GM21825 (cell line): ENCODE results near the gene POFUT2.

Source experiments
- ATAC-seq: cut with Tn5 transposase; IDR thresholded peaks from one replicate; pipeline ENCODE4 v1.9.1; 2021; ENCODE audit warnings: mild to moderate bottlenecking, moderate library complexity; ENCODE audit not compliant: unreplicated experiment

The POFUT2 gene, protein sequence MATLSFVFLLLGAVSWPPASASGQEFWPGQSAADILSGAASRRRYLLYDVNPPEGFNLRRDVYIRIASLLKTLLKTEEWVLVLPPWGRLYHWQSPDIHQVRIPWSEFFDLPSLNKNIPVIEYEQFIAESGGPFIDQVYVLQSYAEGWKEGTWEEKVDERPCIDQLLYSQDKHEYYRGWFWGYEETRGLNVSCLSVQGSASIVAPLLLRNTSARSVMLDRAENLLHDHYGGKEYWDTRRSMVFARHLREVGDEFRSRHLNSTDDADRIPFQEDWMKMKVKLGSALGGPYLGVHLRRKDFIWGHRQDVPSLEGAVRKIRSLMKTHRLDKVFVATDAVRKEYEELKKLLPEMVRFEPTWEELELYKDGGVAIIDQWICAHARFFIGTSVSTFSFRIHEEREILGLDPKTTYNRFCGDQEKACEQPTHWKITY

DNA sequence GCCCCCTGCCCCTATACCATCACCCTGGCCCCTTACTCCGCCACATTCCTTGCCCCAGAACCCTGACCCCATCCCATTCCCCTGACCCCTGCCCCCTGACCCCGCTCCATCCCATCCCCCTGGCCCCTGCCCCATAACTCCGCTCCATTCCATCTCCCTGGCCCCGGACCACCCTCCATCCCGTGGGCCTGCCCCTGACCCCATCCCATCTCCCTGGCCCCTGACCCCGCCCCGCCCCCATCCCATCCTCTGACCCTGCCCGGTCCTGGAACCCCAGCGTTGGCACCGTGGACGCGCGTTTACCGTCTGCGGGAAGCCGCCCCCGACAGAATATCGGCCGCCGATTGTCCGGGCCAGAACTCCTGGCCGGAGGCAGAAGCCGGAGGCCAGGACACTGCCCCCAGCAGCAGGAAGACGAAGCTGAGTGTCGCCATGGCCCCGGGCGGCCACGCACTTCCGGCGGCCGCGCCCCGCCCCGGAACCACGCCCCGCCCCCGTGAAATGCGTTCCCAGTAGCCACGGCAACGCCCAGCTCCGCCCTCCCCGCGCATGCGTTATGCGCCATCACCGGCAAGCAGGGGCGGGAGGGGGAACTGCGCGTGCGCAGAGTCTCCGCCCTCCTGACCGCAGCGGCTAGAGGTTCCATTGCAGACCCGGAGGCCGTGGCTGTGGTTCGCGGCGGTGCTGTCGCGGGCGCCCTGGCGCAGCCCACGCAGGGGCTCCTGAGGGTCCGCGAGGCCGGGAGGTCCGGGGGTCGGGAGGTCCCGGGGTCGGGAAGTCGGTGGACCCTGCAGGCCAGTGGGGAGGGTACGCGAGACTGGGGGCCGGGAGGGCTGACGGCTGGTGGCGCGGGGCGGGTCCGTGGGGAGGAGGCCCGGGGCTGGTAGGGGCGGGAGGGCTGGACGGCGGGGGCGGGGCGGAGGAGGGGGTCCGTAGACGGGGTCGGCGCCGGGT is at the start of gene POFUT2:
POFUT2 (minus strand) TSS at position 458 of the 954 bp plus-strand sequence; CDS start at position 434, 24 bp downstream.
- peak; percentile 71 for ATAC-seq

DNA sequence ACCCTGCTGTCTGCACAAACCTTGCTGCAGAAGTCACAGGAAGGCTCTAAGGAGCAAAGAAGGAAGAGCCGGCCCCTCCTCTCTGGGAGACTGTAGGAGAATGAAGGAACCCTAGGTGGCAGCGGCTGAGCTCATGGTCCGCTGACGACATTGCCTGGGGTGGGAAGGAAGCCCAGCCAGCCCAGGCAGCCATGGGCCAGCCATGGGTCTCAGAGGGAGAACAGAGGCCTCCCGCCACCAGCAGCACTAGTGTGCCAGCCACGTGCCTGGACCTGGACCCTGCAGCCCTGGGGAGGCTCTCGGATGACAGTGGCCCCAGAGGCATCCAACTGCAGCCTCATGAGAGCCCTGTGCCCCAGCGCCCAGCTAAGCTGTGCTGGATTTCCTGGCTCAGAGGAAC is 49.2 kb upstream of the POFUT2 start:
- ATAC-seq = no peak

- ATAC-seq = no peak
Measured at GRCh38 chr21:45336535-45336810, 48.8 kb upstream of the POFUT2 start.

DNA sequence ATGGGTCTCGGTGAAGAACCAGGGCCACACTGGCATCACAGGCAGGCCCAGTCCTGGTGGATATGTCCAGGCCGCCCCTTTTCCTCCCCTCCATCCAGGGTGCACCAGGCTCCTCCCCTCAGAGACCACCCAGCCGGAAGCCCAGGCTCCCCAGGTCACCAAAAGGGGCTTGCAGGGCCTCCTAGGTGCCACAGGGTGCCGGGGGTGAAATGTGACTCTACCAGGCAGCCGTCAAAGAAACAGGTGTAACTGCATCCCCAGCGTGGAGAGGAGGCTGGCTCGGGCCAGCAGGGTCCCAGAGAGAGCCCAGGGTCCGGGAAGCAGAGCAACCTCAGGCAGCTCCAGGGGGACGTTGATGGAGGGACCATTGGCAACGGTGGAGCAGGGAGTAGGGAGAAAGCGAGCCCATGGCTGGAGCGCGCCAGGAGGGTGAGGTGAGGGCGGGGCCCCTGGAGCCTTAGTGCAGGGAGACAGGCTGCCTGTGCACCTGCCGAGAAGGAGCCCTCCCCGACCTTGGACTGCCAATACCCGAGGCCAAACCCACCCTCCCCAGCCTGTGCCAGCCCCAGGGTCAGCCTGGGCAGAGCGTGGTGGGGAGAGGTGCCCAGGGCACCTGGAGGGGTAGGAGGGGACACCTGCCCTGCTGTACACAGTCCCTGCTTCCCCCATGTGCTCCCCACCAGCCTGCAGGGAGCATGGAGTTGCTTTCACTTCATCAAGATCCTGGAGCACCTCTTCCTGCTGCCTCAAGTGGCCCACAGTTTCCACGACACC is 48.3 kb upstream of the POFUT2 start:
- no peak for ATAC-seq

DNA sequence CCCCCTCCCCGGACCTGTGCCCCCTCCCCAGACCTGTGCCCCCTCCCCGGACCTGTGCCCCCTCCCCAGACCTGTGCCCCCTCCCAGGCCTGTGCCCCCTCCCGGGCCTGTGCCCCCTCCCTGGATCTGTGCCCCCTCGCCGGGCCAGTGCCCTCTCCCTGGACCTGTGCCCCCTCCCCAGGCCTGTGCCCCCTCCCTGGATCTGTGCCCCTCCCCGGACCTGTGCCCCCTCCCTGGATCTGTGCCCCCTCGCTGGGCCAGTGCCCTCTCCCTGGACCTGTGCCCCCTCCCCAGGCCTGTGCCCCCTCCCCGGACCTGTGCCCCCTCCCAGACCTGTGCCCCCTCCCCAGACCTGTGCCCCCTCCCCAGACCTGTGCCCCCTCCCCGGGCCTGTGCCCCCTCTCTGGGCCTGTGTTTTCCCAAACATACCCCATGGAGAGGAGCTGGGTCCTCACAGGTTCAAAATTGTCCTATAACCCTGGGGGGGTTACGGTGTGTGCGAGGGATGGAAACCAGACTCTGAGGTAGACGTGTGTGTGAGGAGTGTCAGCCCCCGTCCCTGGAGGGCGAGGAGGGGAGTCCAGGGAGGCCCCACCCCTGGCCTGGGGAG is 47.6 kb upstream of the POFUT2 start:
- ATAC-seq = no peak

DNA sequence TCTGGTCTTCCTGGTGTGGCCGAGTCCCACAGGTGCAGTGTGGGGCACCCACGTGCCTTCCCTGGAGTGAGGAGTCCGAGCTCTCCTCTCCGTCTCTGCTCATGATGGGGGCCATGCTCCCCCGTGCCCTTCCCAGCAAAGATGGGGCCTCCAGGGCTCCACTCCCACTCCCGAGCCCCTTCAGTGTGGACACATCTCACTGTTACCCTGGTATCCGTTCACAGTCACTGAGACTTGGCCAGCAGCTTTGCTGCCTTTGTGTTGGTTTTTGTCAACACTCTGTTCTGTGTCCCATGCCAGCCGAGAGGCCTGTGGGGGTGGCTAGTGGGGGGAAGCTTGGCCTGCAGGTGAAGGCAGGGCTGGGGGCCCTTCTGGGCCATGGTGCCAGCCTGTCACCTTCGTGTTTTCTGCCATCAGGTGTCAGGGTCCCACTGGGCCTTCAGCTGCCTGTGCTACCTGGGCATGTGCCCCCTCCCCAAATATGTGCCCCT is 46.9 kb upstream of the POFUT2 start:
- no peak for ATAC-seq

DNA sequence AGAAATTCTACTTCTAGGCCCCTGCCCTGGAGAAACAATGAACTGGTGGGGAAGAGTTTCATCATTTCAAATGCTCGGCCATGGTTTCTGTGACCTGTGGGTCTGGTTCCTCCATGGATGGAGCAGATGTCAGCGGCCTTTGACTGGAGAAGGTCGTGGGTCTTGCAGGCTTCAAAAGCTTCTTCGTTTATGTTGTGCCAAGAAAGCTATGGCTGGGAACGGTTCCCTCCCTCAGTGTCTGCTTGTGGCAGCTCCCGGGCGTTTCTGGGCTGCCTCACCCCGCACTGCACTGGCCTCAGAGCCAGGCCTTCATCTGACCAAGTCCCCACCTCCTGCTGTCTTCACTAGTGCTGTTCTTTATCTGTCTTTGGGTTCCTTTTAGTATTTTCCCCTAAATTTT is 46.4 kb upstream of the POFUT2 start:
- ATAC-seq = no peak

DNA sequence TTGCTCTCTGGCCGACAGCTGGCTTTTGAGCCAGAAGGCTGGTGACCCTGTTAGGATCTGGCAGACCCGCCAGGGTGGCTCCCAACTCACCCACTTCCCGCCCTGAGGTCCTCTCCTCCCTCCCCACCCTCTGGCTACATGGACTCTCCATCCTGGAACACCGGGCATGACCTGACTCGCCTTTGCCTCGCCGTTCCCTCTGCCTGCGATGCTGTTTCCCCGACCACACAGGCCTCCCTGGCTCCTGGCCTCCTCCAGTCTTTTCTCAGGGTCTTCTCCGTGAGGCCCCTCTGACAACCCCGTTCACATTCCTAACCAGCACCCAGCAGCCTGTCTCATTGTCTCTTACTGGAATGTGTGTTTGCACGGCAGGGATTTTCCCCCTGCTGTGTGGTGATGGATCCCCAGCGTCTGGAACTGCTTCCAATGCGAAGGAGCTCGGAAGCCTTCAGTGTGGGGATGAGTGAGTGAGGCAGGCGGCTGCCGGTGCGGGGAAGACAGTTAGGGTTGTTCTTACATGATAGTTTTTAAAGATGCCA is 46.0 kb upstream of the POFUT2 start:
- ATAC-seq = no peak

DNA sequence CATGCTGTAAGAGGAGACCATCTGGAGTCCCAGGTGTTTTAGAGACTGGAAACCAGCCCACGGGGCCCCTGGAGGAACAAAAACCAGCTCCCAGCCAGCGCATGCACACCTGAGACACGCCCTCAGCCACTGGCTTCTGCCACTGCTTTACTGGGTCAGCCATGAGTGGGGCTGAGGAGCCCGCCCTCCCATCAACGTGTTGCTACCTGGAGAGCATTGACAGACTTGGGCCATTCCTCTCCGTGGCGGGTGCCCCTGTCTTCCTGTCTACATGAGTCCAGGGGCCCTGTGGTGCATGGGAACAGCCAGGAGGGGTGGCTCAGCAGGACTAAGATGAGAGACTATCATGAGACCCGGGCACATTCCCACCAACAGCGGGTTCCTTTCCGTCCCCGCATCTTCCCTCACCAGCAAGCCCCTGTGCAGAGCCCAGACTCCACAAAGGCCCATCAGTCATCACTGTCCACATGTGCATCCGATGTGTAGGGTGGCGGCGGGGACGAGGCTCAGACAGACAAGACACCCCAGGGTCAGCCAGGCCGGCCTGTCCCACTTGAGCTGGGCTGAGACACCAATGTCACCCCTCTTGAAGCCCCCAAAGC is 45.4 kb upstream of the POFUT2 start:
- no peak for ATAC-seq

DNA sequence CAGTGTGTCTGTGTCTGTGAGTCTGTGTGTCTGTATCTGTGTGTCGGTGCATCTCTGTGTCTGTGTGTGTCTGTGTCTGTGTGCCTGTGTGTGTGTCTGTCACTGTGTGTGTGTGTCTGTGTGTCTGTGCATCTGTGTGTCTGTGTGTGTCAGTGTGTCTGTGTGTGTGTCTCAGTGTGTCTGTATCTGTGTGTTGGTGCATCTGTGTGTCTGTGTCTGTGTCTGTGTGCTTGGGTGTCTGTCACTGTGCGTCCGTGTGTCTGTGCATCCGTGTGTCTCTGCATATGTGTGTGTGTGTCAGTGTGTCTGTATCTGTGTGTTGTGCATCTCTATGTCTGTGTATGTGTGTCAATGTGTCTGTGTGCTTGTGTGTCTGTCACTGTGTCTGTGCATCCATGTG is 44.7 kb upstream of the POFUT2 start:
- no peak for ATAC-seq

DNA sequence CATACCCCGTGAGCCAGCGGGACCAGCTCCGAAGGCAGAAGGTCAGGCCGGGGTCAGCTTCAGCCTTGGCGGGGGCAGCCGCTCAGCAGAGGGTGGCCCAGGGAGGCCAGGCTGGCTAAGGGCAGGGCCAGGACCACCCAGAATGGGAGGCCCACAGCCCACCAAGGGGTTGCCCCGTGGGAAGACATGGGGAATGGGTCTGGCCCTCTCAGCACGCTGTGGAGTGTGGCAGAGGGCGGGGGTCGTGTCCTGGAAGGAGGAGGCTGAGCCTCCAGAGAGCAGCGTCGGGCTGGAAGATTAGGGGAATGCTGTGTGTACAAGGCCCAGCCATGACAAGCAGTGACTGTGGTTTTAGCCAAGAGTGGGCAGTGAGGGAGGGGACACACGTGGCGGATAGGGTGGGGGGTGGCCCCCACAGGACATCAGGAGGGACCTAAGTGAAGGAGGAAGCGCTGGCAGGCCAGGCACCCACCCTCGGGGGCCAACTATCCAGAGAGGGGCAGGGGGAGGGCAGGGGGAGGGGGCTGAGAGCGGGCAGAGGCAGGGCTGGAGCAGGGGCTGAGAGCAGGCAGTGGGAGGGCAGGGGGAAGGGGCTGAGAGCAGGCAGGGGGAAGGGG is 43.9 kb upstream of the POFUT2 start:
- no peak for ATAC-seq

GRCh38 chr21:45330851-45331261 is 43.2 kb upstream of the POFUT2 start:
- ATAC-seq = no peak

DNA sequence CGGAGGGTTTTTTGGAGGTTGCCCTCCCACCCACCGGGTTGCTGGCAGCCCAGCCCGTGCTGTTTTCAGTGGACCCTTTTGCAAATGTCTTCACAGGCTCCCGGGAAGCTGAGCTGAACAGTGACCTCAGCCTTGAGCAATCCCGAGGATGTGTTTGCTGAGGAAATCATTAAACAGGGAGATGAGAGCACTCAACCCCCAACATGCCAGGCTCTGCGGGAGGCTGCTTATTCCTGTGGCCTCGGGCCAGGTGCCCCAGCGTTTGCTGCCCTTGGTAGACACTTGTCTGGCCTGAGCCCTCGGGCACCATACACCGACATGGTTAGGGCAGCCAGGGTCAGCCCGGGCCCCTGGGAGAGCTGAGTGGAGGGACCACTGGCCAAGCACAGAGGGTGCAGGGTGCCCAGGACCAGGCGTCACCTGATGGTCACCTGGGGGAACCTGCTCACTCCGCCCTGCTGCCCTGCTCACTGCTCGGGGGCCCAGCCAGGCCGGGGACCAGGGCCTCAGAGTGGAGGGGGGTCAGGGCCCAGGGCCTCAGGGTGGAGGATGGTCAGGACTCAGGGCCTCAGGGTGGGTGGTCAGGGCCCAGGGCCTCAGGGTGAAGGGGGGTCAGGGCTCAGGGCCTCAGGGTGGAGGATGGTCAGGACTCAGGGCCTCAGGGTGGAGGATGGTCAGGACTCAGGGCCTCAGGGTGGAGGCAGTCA is 42.5 kb upstream of the POFUT2 start:
- no peak for ATAC-seq

GRCh38 chr21:45329261-45330074 is 41.8 kb upstream of the POFUT2 start:
- ATAC-seq = no peak

DNA sequence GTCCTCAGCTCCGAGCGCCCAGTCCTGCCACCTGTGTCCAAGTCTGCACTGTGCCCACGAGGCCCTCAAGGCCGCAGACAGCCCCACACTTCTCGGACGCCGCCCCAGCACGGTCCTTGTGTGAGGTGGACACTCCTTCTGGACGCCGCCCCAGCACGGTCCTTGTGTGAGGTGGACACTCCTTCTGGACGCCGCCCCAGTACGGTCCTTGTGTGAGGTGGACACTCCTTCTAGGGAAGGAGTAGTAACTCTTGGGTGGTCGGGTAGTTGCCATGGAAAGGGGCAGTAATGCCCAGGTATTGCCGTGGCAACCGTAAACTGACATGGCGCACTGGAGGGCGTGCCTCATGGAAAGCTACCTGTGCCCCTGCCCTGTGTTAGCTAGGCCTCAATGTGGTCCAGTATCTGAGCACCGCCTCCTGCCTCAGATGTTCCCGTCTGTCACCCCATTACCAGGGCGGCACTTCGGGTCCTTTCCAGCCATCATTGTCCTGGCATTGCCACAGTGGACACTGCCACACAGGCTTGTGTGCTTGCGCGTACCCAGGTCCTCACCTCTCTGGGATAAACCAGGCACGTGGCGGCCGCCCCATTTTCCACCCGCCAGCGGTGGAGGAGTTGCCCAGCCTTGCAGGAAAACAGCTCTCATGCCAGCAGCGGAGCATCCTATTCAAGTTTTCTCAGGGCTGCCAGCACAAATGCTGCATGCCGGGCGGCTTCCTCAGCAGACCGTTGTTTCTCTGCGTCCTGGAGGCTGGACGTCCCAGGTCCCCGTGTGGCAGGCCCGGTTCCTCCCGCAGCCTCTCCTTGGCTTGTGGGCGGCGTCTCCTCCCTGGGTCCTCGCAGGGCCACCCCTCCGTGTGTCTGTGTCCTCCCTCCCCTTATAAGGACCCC is 40.8 kb upstream of the POFUT2 start:
- ATAC-seq = no peak

GRCh38 chr21:45327441-45328197 is 39.9 kb upstream of the POFUT2 start:
- no peak for ATAC-seq
